Natural killer cell (primary cell): ENCODE data around the gene CATSPER3. TPM values are rescaled to one million over a fixed set of nuclear protein-coding genes. Genes with fewer than 3 reads are reported as not detected.

Source experiments
- ATAC-seq, 3 donors: fragments of 150-1000 bp in 2 of 3; fragments of 200-7000 bp in 1 of 3; cut with Tn5 transposase; 1 replicate in 1 of 3; 2 replicates in 2 of 3; pipeline ENCODE4 v1.10.0; 2021; ENCODE audit warnings: mild to moderate bottlenecking in 2 of 3, moderate library complexity in 2 of 3
- DNase-seq, 2 donors: peaks; one replicate each; pipeline versions ENCODE4 v3.0.0 to v3.0.0-alpha.2; 2013 to 2021; ENCODE audit warnings: mixed read lengths in 1 of 2
- H3K27ac ChIP-seq: one replicate; pipeline ENCODE4 v1.5.1; 2013; ENCODE audit warnings: mild to moderate bottlenecking, low read length
- H3K27me3 ChIP-seq: one replicate; pipeline ENCODE4 v1.6.1; 2013; ENCODE audit warnings: low read length; ENCODE audit not compliant: control insufficient read depth, insufficient read depth
- H3K36me3 ChIP-seq: one replicate; pipeline ENCODE4 v1.6.1; 2013; ENCODE audit warnings: low read length; ENCODE audit not compliant: control insufficient read depth, insufficient read depth
- H3K4me1 ChIP-seq: one replicate; pipeline ENCODE4 v1.6.1; 2013; ENCODE audit warnings: low read length; ENCODE audit not compliant: control insufficient read depth, insufficient read depth
- H3K4me3 ChIP-seq: one replicate; pipeline ENCODE4 v1.5.1; 2013; ENCODE audit warnings: low read length
- H3K9me3 ChIP-seq: one replicate; pipeline ENCODE4 v1.6.1; 2013; ENCODE audit warnings: low read length; ENCODE audit not compliant: control insufficient read depth, insufficient read depth
- H3K27ac Mint-ChIP-seq, 2 donors: one replicate each; pipeline ENCODE4 v1.8.0; 2022; ENCODE audit warnings: mild to moderate bottlenecking in 2 of 2, mixed read lengths in 2 of 2, moderate library complexity in 1 of 2
- H3K27me3 Mint-ChIP-seq, 2 donors: one replicate each; pipeline ENCODE4 v1.8.0; 2022; ENCODE audit warnings: low read depth in 2 of 2, mixed read lengths in 2 of 2
- H3K36me3 Mint-ChIP-seq: one replicate; pipeline ENCODE4 v1.8.0; 2022; ENCODE audit warnings: mixed read lengths
- H3K4me1 Mint-ChIP-seq, 2 donors: one replicate each; pipeline ENCODE4 v1.8.0; 2022; ENCODE audit warnings: mixed read lengths in 2 of 2
- H3K4me3 Mint-ChIP-seq: one replicate; pipeline ENCODE4 v1.8.0; 2022; ENCODE audit warnings: mild to moderate bottlenecking, moderate library complexity, mixed read lengths
- H3K9me3 Mint-ChIP-seq, 2 donors: one replicate each; pipeline ENCODE4 v1.8.0; 2022; ENCODE audit warnings: mixed read lengths in 2 of 2
- WGBS: methylation state at CpG from one replicate; pipeline ENCODE4 v1.1.7; 2013; ENCODE audit warnings: missing lambda C conversion rate; ENCODE audit not compliant: insufficient coverage; 5-methylcytosine and 5-hydroxymethylcytosine counted together
- intact Hi-C: fragments of 100-400 bp; cut with micrococcal nuclease; formaldehyde crosslinking; loops from one replicate; pipeline ENCODE4 v1.14.2; 2022
- total RNA-seq, 4 donors: library from RNA; stranded (reverse); fragments of 120-200 nt in 1 of 4; gene quantifications; one replicate each; pipeline versions ENCODE4 v1.2.3 to v1.2.4, GENCODE V29; 2013 to 2022
- TF ChIP-seq, protein P1 (sequence below): fragments of 200-600 bp; IDR thresholded peaks from one replicate; pipeline ENCODE4 v1.8.0; 2022; ENCODE audit warnings: antibody characterized with exemption

The CATSPER3 gene
- total RNA-seq, 3 donors from 2014 or later (not counting 1 experiment from before 2014, with no cell fraction given), result 0.31 to 0.79 (median 0.55) TPM

- Mint-ChIP-seq H3K9me3 (no peaks in the 10 kb centered on the region), H3K4me1 (peaks cover 11 to 29% of the 10 kb centered on the region in 2 donors), H3K4me3 (peak overlapping the region; percentile 74), H3K36me3 (no peaks in the 10 kb centered on the region), H3K27ac (no peak overlapping the region), H3K27me3 (peaks cover 45 to 57% of the 10 kb centered on the region in 2 donors)
- DNase-seq, result no peak
- TF ChIP-seq, protein P1, sequence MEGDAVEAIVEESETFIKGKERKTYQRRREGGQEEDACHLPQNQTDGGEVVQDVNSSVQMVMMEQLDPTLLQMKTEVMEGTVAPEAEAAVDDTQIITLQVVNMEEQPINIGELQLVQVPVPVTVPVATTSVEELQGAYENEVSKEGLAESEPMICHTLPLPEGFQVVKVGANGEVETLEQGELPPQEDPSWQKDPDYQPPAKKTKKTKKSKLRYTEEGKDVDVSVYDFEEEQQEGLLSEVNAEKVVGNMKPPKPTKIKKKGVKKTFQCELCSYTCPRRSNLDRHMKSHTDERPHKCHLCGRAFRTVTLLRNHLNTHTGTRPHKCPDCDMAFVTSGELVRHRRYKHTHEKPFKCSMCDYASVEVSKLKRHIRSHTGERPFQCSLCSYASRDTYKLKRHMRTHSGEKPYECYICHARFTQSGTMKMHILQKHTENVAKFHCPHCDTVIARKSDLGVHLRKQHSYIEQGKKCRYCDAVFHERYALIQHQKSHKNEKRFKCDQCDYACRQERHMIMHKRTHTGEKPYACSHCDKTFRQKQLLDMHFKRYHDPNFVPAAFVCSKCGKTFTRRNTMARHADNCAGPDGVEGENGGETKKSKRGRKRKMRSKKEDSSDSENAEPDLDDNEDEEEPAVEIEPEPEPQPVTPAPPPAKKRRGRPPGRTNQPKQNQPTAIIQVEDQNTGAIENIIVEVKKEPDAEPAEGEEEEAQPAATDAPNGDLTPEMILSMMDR, result no peak
- H3K4me1 ChIP-seq, result peaks cover 19% of the 10 kb centered on the region
- H3K27ac ChIP-seq, result no peak overlapping the region
- 6% methylated on average over 15 of the region's 18 CpGs for WGBS
- peaks cover 52% of the 10 kb centered on the region for H3K27me3 ChIP-seq
- no peaks in the 10 kb centered on the region for H3K36me3 ChIP-seq
- H3K4me3 ChIP-seq, result no peak overlapping the region
- no peaks in the 10 kb centered on the region for H3K9me3 ChIP-seq
- intact Hi-C loops, result no loop called here
- ATAC-seq, result no peak
These were observed 64.9 kb downstream of the CATSPER3 start for GRCh38 chr5:135032695-135032998.

DNA sequence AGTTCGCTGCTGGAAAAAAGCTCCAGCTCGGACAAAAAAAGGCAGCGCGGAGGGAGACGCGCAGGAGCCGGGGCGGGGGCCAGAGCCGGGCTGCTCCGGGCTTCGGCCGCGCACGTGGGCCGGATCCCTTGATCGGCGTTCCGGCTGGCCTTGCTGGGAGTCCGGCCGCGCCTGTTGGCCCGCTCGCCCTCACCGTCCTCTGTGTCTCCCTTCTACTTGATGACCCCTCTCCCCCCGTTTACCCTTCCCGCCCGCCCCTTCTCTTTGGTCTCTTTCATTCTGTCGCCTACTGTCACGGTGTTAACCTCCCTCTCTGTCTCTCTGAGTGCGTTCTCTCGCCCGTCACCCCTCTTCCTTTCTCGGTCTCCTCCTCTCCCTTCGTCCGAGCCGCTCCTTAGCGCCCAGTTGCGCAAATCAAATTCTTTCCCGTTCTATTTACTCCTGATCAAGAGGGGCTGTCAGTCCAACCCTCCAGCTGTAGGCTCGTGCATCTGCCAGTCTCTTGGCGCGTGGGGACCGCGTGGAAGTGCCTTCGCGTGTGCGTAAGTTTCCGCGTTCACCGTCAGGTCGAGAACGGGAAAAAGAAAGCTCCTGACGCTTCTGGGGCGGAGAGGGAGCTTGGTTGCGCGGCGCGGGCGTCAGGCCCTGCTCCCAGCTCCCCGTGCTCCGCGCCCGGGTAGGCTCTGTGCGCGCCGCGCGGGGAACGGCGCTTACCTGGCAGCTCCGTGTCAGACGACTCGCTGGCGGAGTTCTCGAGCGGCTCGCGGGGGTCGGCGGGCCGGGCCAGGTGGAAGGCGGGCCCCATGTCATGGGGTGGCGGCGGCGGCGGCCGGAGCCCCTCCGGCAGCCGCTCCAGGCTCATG lies 65.5 kb downstream of the CATSPER3 start:
- TF ChIP-seq, protein P1, result no peak
- Histone ChIP-seq H3K36me3 (no peaks in the 10 kb centered on the region), H3K4me1 (peaks cover 19% of the 10 kb centered on the region), H3K9me3 (no peaks in the 10 kb centered on the region), H3K27me3 (peaks cover 55% of the 10 kb centered on the region), H3K4me3 (no peak overlapping the region), H3K27ac (no peak overlapping the region)
- Mint-ChIP-seq H3K27ac (no peak overlapping the region), H3K4me3 (peak overlapping the region; percentile 51), H3K4me1 (peaks cover 11 to 29% of the 10 kb centered on the region in 2 donors), H3K36me3 (no peaks in the 10 kb centered on the region), H3K9me3 (no peaks in the 10 kb centered on the region), H3K27me3 (peaks cover 44 to 56% of the 10 kb centered on the region in 2 donors)
- ATAC-seq, result peak in 1 of 3 donors; percentile 18
- peak in 1 of 2 donors; percentile 28 for DNase-seq
- intact Hi-C loops, result no loop called here
- 2% methylated on average over 89 of the region's 89 CpGs for WGBS

DNA sequence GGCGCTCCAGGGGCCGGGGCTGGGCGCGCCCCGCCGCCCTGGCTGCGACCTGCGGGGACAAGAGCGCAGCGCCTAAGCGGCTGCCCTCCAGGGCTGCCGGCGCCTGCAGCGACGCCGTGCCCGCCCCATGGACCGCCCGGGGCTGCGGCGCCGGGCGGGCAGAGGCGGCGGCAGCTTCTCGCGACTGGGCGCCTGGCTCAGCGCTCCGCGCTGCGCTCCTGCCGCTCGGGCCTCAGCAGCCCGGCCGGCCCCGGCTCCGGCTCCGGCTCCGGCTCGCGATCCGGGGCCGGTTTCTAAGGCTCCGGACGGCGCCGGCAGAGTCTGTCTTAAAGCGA lies 66.2 kb downstream of the CATSPER3 start, which contains the start of gene PITX1:
PITX1 (minus strand) TSS at position 328 of the 335 bp plus-strand sequence. CDS start 347 bp downstream, outside the sequence.
- peaks cover 46 to 52% of the 10 kb centered on the region in 2 donors for H3K27me3 Mint-ChIP-seq
- peaks cover 58% of the 10 kb centered on the region for H3K27me3 ChIP-seq
- TF ChIP-seq, protein P1, result no peak
- DNase-seq (no peak), ATAC-seq (no peak)
- H3K27ac ChIP-seq, result no peak within 1 kb of the TSS
- peaks cover 11 to 29% of the 10 kb centered on the region in 2 donors for H3K4me1 Mint-ChIP-seq
- H3K4me1 ChIP-seq, result peaks cover 20% of the 10 kb centered on the region
- no peaks in the 10 kb centered on the region for H3K9me3 ChIP-seq
- no peaks in the 10 kb centered on the region for H3K36me3 Mint-ChIP-seq
- intact Hi-C loops, result no loop called here
- H3K27ac Mint-ChIP-seq, result no peak within 1 kb of the TSS
- no peaks in the 10 kb centered on the region for H3K36me3 ChIP-seq
- no peak within 1 kb of the TSS for H3K4me3 ChIP-seq
- peak within 1 kb of the TSS; percentile 81 for H3K4me3 Mint-ChIP-seq
- under 1% methylated on average over 49 of the region's 49 CpGs for WGBS
- no peaks in the 10 kb centered on the region for H3K9me3 Mint-ChIP-seq
